CD1c-positive myeloid dendritic cell (primary cell): ENCODE measurements around the gene FNIP1.
"Not testable (repeated sequence)": the region's sequence is repeated elsewhere in the genome, so short reads cannot be mapped to it uniquely, and the experiment has no call there.

ENCODE experiments used
- DNase-seq: peaks from one replicate; pipeline ENCODE4 v3.0.0-alpha.2; 2016; ENCODE audit errors: extremely low spot score

Gene FNIP1

DNA sequence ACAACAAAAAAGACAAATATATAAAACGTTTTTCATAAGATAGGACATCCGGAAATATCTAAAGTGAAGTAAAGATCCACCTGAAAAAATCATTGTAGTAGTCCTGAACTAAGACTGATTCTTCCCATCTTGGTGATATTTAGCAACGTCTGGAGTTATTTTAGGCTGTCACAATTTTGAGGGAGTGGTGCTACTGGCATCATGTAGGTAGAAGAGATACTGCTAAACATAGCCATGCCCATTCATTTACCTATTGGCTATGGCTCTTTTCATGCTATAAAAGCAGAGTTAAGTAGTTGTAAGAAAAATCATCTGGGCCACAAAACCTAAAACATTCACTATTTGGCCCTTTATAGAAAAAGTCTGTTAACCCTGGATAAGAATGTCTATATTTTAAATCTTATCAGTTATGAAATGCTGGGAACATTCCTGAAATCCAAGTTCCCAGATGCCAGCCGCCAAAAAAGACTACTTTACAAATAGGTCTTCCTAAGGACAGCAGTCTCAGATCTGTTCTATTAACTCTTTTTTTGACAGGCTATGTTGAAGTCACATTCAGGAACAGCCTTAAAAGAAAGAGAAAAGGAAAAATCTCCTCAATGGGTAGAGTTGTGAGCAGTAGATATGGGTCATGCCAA, 188.8 kb downstream of the FNIP1 start:
- DNase-seq: no peak

DNA sequence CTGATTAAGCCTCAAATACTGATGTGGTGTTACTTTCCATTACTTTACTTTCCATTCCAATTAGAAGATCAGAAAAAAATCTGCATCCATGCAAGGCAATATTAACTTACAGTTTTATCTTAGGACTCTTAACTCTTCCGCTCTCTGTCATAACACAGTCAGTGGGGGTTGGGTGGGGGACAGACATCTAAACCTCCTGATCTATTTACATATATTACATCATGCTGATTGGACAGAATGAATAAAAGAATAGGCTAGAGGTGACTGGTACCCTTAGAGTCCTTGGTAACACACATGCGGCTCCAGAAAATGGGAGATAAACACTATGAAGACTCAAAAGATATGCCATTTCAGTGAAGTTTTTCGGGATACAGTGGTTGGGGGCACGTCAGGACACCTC, 189.4 kb downstream of the FNIP1 start:
- DNase-seq: no peak

DNA sequence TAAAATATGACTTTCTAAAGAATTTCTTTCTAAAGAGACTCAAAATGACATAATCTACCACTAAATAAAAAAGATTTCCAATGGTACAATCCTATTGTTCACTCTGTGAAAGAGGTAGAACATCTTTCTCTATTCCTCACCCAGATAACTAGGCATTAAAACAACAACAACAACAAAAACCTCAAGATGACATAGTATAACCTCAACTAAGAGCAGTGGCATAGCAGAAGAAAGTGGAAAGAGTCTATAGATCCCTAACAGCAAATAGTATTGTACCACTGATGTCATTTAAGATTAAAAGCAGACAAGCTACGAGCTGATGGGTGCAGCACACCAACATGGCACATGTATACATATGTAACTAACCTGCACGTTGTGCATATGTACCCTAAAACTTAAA, 191.7 kb downstream of the FNIP1 start:
- DNase-seq: no peak

DNA sequence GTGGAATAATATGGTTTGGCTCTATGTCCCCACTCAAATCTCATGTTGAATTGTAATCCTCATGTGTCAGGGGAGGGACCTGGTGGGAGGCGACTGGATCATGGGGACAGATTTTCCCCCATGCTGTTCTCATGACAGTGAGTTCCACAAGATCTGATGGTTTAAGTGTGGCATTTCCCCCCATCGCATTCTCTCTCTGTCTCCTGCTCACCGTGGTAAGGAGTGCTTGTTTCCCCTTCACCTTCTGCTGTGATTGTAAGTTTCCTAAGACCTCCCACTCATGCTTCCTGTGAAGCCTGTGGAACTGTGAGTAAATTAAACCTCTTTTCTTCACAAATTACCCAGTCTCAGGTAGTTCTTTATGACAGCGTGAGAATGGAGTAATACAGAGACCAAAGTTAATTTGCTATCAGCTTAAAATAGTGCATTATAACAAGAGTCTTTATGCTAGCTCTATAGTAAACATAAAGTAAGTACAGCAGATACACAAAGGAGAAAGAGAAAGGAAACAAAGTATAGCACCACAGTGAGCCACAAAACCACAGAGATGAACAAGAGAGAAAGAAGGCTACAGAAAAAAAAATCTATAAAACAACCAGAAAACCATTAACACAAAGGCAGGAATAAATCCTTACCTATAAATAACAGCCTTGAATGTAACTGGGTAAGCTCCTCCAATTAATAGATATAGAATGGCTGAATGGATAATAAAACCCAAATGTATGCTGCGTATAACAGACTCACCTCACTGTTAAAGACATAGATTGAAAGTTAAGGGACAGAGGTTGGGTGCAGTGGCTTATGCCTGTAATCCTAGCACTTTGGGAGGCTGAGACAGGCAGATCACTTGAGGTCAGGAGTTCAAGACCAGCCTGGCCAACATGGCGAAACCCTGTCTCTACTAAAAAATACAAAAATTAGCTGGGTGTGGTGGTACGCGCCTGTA, 201.5 kb downstream of the FNIP1 start:
- peak; percentile 5 for DNase-seq

DNA sequence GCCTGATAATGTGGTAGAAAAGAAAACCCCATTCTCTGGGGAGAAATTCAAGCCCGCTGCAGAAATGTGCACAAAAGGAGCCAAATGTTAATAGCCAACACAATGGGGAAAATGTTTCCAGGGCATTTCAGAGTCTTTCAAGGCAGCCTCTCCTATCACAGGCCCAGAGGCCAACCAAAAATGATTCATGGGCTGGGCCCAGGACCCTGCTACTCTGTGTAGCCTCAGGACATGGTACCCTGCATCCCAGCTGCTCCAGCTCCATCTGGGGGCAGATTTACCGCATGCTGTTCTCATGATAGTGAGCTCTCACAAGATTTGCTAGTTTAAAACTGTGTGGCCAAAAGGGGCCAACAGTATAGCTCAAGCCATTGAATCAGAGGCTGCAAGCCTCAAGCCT, 202.9 kb downstream of the FNIP1 start:
- no peak for DNase-seq

DNA sequence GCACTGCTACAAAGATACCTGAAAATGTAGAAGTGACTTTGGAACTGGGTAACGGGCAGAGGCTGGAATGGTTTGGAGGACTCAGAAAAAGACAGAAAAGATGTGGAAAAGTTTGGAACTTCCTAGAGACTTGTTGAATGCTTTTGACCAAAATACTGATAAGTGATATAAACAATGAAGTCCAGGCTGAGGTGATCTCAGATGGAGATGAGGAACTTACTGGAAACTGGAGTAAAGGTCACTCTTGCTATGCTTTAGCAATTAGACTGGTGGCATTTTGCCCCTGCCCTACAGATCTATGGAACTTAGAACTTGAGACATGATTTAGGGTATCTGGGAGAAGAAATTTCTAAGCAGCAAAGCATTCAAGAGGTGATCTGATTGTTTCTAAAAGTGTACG, 203.4 kb downstream of the FNIP1 start:
- DNase-seq: not testable (repeated sequence)
